WTC11 (cell line): Measurements from ENCODE around the gene RCE1. TPM values are rescaled to one million over a fixed set of nuclear protein-coding genes. Genes with fewer than 3 reads are reported as not detected.

Experiments
- ATAC-seq: fragments of 200-7000 bp; cut with Tn5 transposase; 2 replicates; pipeline ENCODE4 v1.10.0; 2021; ENCODE audit warnings: mild to moderate bottlenecking, moderate library complexity
- CTCF ChIA-PET: fragments of 300-600 bp; sonication (Branson Sonifier 250); formaldehyde crosslinking; loops from one replicate; lab custom pipeline; 2021; ENCODE audit warnings: antibody characterized with exemption; lab: Charles Lee
- POLR2A ChIA-PET: fragments of 350-600 bp; sonication (Branson Sonifier 250); formaldehyde crosslinking; loops from one replicate; lab custom pipeline; 2021; ENCODE audit warnings: antibody characterized with exemption; lab: Charles Lee
- DNase-seq: peaks from one replicate; pipeline ENCODE4 v3.0.0; 2021; ENCODE audit warnings: low spot score
- H3K27ac Mint-ChIP-seq: 2 replicates; pipeline ENCODE4 v1.8.0; 2021; ENCODE audit warnings: mixed read lengths
- H3K27me3 Mint-ChIP-seq: 2 replicates; pipeline ENCODE4 v1.8.0; 2021; ENCODE audit warnings: low read depth, mild to moderate bottlenecking, moderate library complexity, mixed read lengths
- H3K36me3 Mint-ChIP-seq: 2 replicates; pipeline ENCODE4 v1.8.0; 2021; ENCODE audit warnings: mixed read lengths
- H3K4me1 Mint-ChIP-seq: 2 replicates; pipeline ENCODE4 v1.8.0; 2022; ENCODE audit warnings: mixed read lengths
- H3K4me3 Mint-ChIP-seq: 2 replicates; pipeline ENCODE4 v1.8.0; 2021; ENCODE audit warnings: mild to moderate bottlenecking, moderate library complexity, mixed read lengths
- H3K9me3 Mint-ChIP-seq: 2 replicates; pipeline ENCODE4 v1.8.0; 2021; ENCODE audit warnings: mixed read lengths
- CREM ChIP-seq: sonication (generic); formaldehyde crosslinking; IDR thresholded peaks from 2 replicates; pipeline ENCODE4 v1.8.1; 2022; ENCODE audit warnings: mild to moderate bottlenecking, missing genetic modification reagents, moderate library complexity
- CTCF ChIP-seq: fragments of 200-600 bp; IDR thresholded peaks from 2 replicates; pipeline ENCODE4 v1.8.0; 2022; ENCODE audit warnings: antibody characterized with exemption
- ELF4 ChIP-seq: sonication (generic); formaldehyde crosslinking; IDR thresholded peaks from 2 replicates; pipeline ENCODE4 v1.8.1; 2022; ENCODE audit warnings: low read depth, mild to moderate bottlenecking, moderate library complexity, missing genetic modification reagents
- EMX1 ChIP-seq: fragments of 250-450 bp; sonication (Bioruptor Pico); IDR thresholded peaks from 2 replicates; pipeline ENCODE4 v1.8.0; 2021; ENCODE audit warnings: mild to moderate bottlenecking
- NR1H2 ChIP-seq: sonication (generic); formaldehyde crosslinking; IDR thresholded peaks from 2 replicates; pipeline ENCODE4 v1.9.0; 2021; ENCODE audit warnings: mild to moderate bottlenecking, moderate library complexity, missing genetic modification reagents
- NR2C2 ChIP-seq: sonication (generic); formaldehyde crosslinking; IDR thresholded peaks from 2 replicates; pipeline ENCODE4 v1.8.0; 2022; ENCODE audit warnings: mild to moderate bottlenecking, missing genetic modification reagents
- OVOL2 ChIP-seq: fragments of 250-450 bp; sonication (Bioruptor Pico); IDR thresholded peaks from 2 replicates; pipeline ENCODE4 v1.9.0; 2021; ENCODE audit warnings: mild to moderate bottlenecking, borderline replicate concordance
- PRDM15 ChIP-seq: sonication (generic); formaldehyde crosslinking; IDR thresholded peaks from 2 replicates; pipeline ENCODE4 v1.8.0; 2022; ENCODE audit warnings: missing genetic modification reagents
- PREB ChIP-seq: sonication (generic); formaldehyde crosslinking; IDR thresholded peaks from 2 replicates; pipeline ENCODE4 v1.8.1; 2022; ENCODE audit warnings: mild to moderate bottlenecking, missing genetic modification reagents, moderate library complexity, borderline replicate concordance
- RELA ChIP-seq: sonication (generic); formaldehyde crosslinking; IDR thresholded peaks from 2 replicates; pipeline ENCODE4 v1.8.1; 2022; ENCODE audit warnings: missing genetic modification reagents, mild to moderate bottlenecking, borderline replicate concordance
- RORB ChIP-seq: fragments of 250-450 bp; sonication (Bioruptor Pico); IDR thresholded peaks from 2 replicates; pipeline ENCODE4 v1.9.0; 2021; ENCODE audit warnings: mild to moderate bottlenecking
- STAT6 ChIP-seq: sonication (generic); formaldehyde crosslinking; conservative IDR thresholded peaks from 2 replicates; pipeline ENCODE4 v1.8.1; 2023; ENCODE audit warnings: mild to moderate bottlenecking, low read depth, missing genetic modification reagents, moderate library complexity
- TEAD4 ChIP-seq: sonication (generic); formaldehyde crosslinking; IDR thresholded peaks from 2 replicates; pipeline ENCODE4 v1.8.0; 2022; ENCODE audit warnings: mild to moderate bottlenecking, missing genetic modification reagents
- USF2 ChIP-seq: sonication (generic); formaldehyde crosslinking; IDR thresholded peaks from 2 replicates; pipeline ENCODE4 v1.8.1; 2023; ENCODE audit warnings: mild to moderate bottlenecking, missing genetic modification reagents, moderate library complexity
- ZBTB21 ChIP-seq: sonication (generic); formaldehyde crosslinking; IDR thresholded peaks from 2 replicates; pipeline ENCODE4 v1.8.1; 2023; ENCODE audit warnings: mild to moderate bottlenecking, missing genetic modification reagents, borderline replicate concordance
- ZNF281 ChIP-seq: sonication (generic); formaldehyde crosslinking; IDR thresholded peaks from 2 replicates; pipeline ENCODE4 v1.8.0; 2023; ENCODE audit warnings: mild to moderate bottlenecking, missing genetic modification reagents
- ZSCAN18 ChIP-seq: fragments of 250-450 bp; sonication (Bioruptor Pico); IDR thresholded peaks from 2 replicates; pipeline ENCODE4 v2.1.2; 2022; ENCODE audit warnings: mild to moderate bottlenecking, moderate library complexity
- total RNA-seq: library from RNA; stranded (reverse); gene quantifications from 3 replicates; pipeline ENCODE4 v1.2.3, GENCODE V29; 2021

Gene RCE1
- total RNA-seq, 1 experiment from 2014 or later: 34.6 TPM

GRCh38 chr11:66879000-66879399, 35.8 kb downstream of the RCE1 start:
- Mint-ChIP-seq H3K27ac (no peak overlapping the region), H3K27me3 (no peaks in the 10 kb centered on the region), H3K9me3 (no peaks in the 10 kb centered on the region), H3K36me3 (no peaks in the 10 kb centered on the region), H3K4me1 (peaks cover 39% of the 10 kb centered on the region), H3K4me3 (no peak overlapping the region)
- ChIA-PET POLR2A (interaction anchor here (0.7 kb wide), 1 partner anchor 36 kb away, joined by 3 read pairs; no protein-coding TSS in a partner anchor), CTCF (interaction anchor here (1.3 to 3.7 kb wide), 6 partner anchors 12 to 201 kb away, joined by 3 to 28 read pairs (median 4); partner anchors contain the start of genes C11orf86 and RBM4B)
- ATAC-seq (no peak), DNase-seq (no peak)
- no peak for TF ChIP-seq ZNF281 (CRISPR knock-in tag)
- TF ChIP-seq EMX1: no peak
- TF ChIP-seq ZBTB21 (CRISPR knock-in tag): no peak
- no peak for TF ChIP-seq TEAD4
- TF ChIP-seq RORB (CRISPR knock-in tag): no peak

- H3K4me1 Mint-ChIP-seq: peaks cover 39% of the 10 kb centered on the region
- no peaks in the 10 kb centered on the region for H3K27me3 Mint-ChIP-seq
- ATAC-seq: no peak
- no peak for DNase-seq
- no peaks in the 10 kb centered on the region for H3K36me3 Mint-ChIP-seq
- peak overlapping the region; percentile 69 for H3K27ac Mint-ChIP-seq
- POLR2A ChIA-PET: no interaction called here
- no peaks in the 10 kb centered on the region for H3K9me3 Mint-ChIP-seq
- no peak for TF ChIP-seq CTCF
- TF ChIP-seq PRDM15 (CRISPR knock-in tag): 0 out of 2 replicates have a peak, but pooled peaks have one; percentile 26
- TF ChIP-seq, all 79 proteins: peak for 1
- CTCF ChIA-PET: interaction anchor here (1.3 to 3.7 kb wide), 6 partner anchors 12 to 202 kb away, joined by 3 to 28 read pairs (median 4); partner anchors contain the start of genes C11orf86 and RBM4B
- no peak overlapping the region for H3K4me3 Mint-ChIP-seq
Observed at GRCh38 chr11:66879583-66879982, 36.3 kb downstream of the RCE1 start.

- Mint-ChIP-seq H3K4me1 (peaks cover 39% of the 10 kb centered on the region), H3K27me3 (no peaks in the 10 kb centered on the region), H3K27ac (no peak overlapping the region), H3K36me3 (no peaks in the 10 kb centered on the region), H3K4me3 (no peak overlapping the region), H3K9me3 (no peaks in the 10 kb centered on the region)
- ChIA-PET POLR2A (no interaction called here), CTCF (interaction anchor here (1.0 to 3.8 kb wide), 9 partner anchors 10 to 202 kb away, joined by 3 to 28 read pairs (median 4); partner anchors contain the start of genes C11orf86 and RBM4B)
- DNase-seq (no peak), ATAC-seq (no peak)
- no peak for TF ChIP-seq PREB (CRISPR knock-in tag)
- TF ChIP-seq OVOL2: no peak
- no peak for TF ChIP-seq NR1H2
- TF ChIP-seq NR2C2: no peak
- TF ChIP-seq STAT6 (CRISPR knock-in tag): no peak
- no peak for TF ChIP-seq ZSCAN18 (CRISPR knock-in tag)
- no peak for TF ChIP-seq USF2 (CRISPR knock-in tag)
- no peak for TF ChIP-seq RELA (CRISPR knock-in tag)
- TF ChIP-seq ELF4 (CRISPR knock-in tag): no peak
- no peak for TF ChIP-seq CREM
Observed at GRCh38 chr11:66879999-66880398, 36.8 kb downstream of the RCE1 start.
